Measurements from ENCODE around the gene TLN1.

Gene TLN1

DNA sequence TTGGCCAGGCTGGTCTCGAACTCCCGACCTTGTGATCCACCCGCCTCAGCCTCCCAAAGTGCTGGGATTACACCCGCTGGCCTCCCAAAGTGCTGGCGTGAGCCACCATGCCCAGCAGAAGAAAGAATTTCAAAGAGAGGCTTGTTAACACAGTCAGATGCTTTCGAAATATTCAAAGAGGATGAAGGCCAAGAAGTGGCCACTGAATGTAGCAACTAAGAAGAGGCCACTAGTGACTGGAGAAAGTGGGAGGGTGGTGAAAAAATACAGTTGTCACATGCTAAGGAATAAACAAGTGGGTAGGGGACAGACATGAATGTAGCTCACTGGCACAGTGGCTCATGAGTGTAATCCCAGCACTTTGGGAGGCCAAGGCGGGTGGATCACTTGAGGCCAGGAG lies 29.3 kb downstream of the TLN1 start:
- no peak overlapping the region for H2AFZ ChIP-seq (ENCODE audit: low read length)
- no peaks in the 10 kb centered on the region for H3K9me2 ChIP-seq (replicated peaks; ENCODE audit: insufficient read depth, low read length)
- H3K36me3 ChIP-seq (replicated peaks; ENCODE audit: insufficient read depth, low read length) = peaks cover 4% of the 10 kb centered on the region; the same call in 1 of the 2 replicates
- H3K27ac ChIP-seq (ENCODE audit: low read length) = no peak overlapping the region
- DNase-seq = no peak
- no peak overlapping the region for H3K9ac ChIP-seq (ENCODE audit: low read length)
- no peaks in the 10 kb centered on the region for H3K4me1 ChIP-seq (ENCODE audit: low read length)
- H4K20me1 ChIP-seq (ENCODE audit: insufficient read depth, low read length) = no peaks in the 10 kb centered on the region
- no peaks in the 10 kb centered on the region for H3F3A ChIP-seq (ENCODE audit: insufficient read depth, low read length)
- no peak overlapping the region for H3K4me2 ChIP-seq (ENCODE audit: low read depth, low read length)
- H3K79me2 ChIP-seq (ENCODE audit: low read length) = no peaks in the 10 kb centered on the region
- H3K27me3 ChIP-seq (replicated peaks; ENCODE audit: insufficient read depth, low read length) = no peaks in the 10 kb centered on the region
- TF ChIP-seq EZH2 (optimal IDR thresholded peaks at IDR 0.05; ENCODE audit: low read depth, low read length) = no peak
- TF ChIP-seq EZH2phosphoT487 (IDR thresholded peaks at IDR 0.05; ENCODE audit: low read length) = no peak
- TF ChIP-seq, protein P1, sequence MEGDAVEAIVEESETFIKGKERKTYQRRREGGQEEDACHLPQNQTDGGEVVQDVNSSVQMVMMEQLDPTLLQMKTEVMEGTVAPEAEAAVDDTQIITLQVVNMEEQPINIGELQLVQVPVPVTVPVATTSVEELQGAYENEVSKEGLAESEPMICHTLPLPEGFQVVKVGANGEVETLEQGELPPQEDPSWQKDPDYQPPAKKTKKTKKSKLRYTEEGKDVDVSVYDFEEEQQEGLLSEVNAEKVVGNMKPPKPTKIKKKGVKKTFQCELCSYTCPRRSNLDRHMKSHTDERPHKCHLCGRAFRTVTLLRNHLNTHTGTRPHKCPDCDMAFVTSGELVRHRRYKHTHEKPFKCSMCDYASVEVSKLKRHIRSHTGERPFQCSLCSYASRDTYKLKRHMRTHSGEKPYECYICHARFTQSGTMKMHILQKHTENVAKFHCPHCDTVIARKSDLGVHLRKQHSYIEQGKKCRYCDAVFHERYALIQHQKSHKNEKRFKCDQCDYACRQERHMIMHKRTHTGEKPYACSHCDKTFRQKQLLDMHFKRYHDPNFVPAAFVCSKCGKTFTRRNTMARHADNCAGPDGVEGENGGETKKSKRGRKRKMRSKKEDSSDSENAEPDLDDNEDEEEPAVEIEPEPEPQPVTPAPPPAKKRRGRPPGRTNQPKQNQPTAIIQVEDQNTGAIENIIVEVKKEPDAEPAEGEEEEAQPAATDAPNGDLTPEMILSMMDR (IDR thresholded peaks at IDR 0.05; ENCODE audit: low read length) = no peak
- no peak overlapping the region for H3K4me3 ChIP-seq (ENCODE audit: low read length)
- no peaks in the 10 kb centered on the region for H3K9me3 ChIP-seq (replicated peaks; ENCODE audit: insufficient read depth, low read length)

DNA sequence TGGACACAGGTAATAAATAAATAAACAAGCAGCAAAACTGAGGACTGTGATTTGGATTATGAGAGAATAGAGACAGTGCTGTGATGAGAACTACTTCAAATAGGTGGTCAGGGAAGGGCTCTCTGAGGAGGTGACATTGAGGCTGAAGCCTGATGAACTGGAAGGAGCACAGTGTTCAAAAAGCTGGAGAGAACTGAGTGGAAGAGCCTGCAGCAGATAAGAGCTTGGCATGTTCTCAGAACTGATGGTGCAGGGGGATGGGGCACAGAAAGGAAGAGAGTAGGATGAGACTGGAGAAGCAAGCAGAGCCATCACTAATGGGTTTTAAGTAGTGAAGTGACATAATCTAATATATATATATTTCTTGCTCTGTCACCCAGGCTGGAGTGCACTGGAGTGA lies 31.1 kb downstream of the TLN1 start:
- Histone ChIP-seq H3K9me2 (replicated peaks; ENCODE audit: insufficient read depth, low read length) (no peaks in the 10 kb centered on the region), H3K9ac (ENCODE audit: low read length) (no peak overlapping the region), H3K27me3 (replicated peaks; ENCODE audit: insufficient read depth, low read length) (no peaks in the 10 kb centered on the region), H3K9me3 (replicated peaks; ENCODE audit: insufficient read depth, low read length) (no peaks in the 10 kb centered on the region), H3F3A (ENCODE audit: insufficient read depth, low read length) (no peaks in the 10 kb centered on the region), H4K20me1 (ENCODE audit: insufficient read depth, low read length) (no peaks in the 10 kb centered on the region), H3K4me3 (ENCODE audit: low read length) (no peak overlapping the region), H3K4me2 (ENCODE audit: low read depth, low read length) (no peak overlapping the region), H3K27ac (ENCODE audit: low read length) (no peak overlapping the region), H3K4me1 (ENCODE audit: low read length) (no peaks in the 10 kb centered on the region), H3K79me2 (ENCODE audit: low read length) (no peaks in the 10 kb centered on the region), H2AFZ (ENCODE audit: low read length) (no peak overlapping the region), H3K36me3 (replicated peaks; ENCODE audit: insufficient read depth, low read length) (0 out of 2 replicates have a peak, but pooled peaks cover 4% of the 10 kb centered on the region)
- TF ChIP-seq EZH2 (optimal IDR thresholded peaks at IDR 0.05; ENCODE audit: low read depth, low read length) = no peak
- TF ChIP-seq, protein P1 (IDR thresholded peaks at IDR 0.05; ENCODE audit: low read length) = no peak
- no peak for TF ChIP-seq EZH2phosphoT487 (IDR thresholded peaks at IDR 0.05; ENCODE audit: low read length)
- DNase-seq = no peak

DNA sequence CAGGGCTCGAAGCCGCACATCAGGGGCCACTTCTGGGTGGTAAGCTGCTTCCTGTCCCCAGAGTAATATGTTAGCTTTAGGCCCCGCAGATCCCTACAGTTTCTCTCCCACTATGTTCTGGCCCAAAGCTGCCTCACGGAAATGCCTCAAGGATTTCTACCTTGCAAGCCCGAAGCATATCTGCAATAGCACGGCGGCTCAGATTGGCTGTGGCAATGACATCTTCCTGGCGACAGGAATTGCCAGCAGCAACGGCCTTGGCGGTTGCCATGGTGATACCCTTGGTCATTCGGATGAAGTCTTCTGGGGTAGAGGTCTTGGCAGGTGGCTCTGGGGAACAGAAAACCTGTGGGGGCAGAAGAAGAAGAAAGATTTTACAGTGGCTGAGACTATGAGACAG lies 32.0 kb downstream of the TLN1 start:
- Histone ChIP-seq H3K4me3 (ENCODE audit: low read length) (no peak overlapping the region), H3K27me3 (replicated peaks; ENCODE audit: insufficient read depth, low read length) (no peaks in the 10 kb centered on the region), H3K9me3 (replicated peaks; ENCODE audit: insufficient read depth, low read length) (no peaks in the 10 kb centered on the region), H3F3A (ENCODE audit: insufficient read depth, low read length) (no peaks in the 10 kb centered on the region), H3K27ac (ENCODE audit: low read length) (no peak overlapping the region), H3K79me2 (ENCODE audit: low read length) (no peaks in the 10 kb centered on the region), H3K9ac (ENCODE audit: low read length) (no peak overlapping the region), H3K36me3 (replicated peaks; ENCODE audit: insufficient read depth, low read length) (0 out of 2 replicates have a peak, but pooled peaks cover 4% of the 10 kb centered on the region), H2AFZ (ENCODE audit: low read length) (no peak overlapping the region), H3K9me2 (replicated peaks; ENCODE audit: insufficient read depth, low read length) (no peaks in the 10 kb centered on the region), H3K4me1 (ENCODE audit: low read length) (no peaks in the 10 kb centered on the region), H3K4me2 (ENCODE audit: low read depth, low read length) (no peak overlapping the region), H4K20me1 (ENCODE audit: insufficient read depth, low read length) (no peaks in the 10 kb centered on the region)
- TF ChIP-seq, protein P1 (IDR thresholded peaks at IDR 0.05; ENCODE audit: low read length) = no peak
- TF ChIP-seq EZH2 (optimal IDR thresholded peaks at IDR 0.05; ENCODE audit: low read depth, low read length) = no peak
- no peak for TF ChIP-seq EZH2phosphoT487 (IDR thresholded peaks at IDR 0.05; ENCODE audit: low read length)
- DNase-seq = no peak

Measured in MM.1S (cell line).